Sigmoid colon (tissue), 4 donors: ENCODE data around the gene CFAP20.

ENCODE experiments used
- CTCF ChIP-seq, 4 experiments: fragments of 450-650 bp in 3 of 4; fragments of 200-600 bp in 1 of 4; IDR thresholded peaks; one replicate each; pipeline ENCODE4 v1.5.1; 2016 to 2019; ENCODE audit warnings: antibody characterized with exemption in 4 of 4, mild to moderate bottlenecking in 3 of 4, moderate library complexity in 2 of 4
- EP300 ChIP-seq, 4 donors: sonication (generic); formaldehyde crosslinking; IDR thresholded peaks; one replicate each; pipeline ENCODE4 v1.6.1; 2017; ENCODE audit warnings: antibody characterized with exemption in 4 of 4
- POLR2A ChIP-seq, 2 donors: fragments of 450-650 bp; IDR thresholded peaks; one replicate each; pipeline ENCODE4 v1.6.1; 2016; ENCODE audit warnings: antibody characterized with exemption in 2 of 2, mild to moderate bottlenecking in 2 of 2, moderate library complexity in 2 of 2

GRCh38 chr16:58157951-58158540 lies 28.9 kb upstream of the CFAP20 start:
- no peak for TF ChIP-seq CTCF (IDR thresholded peaks at IDR 0.05)
- TF ChIP-seq EP300 (IDR thresholded peaks at IDR 0.05): no peak
- no peak for TF ChIP-seq POLR2A (IDR thresholded peaks at IDR 0.05)
